ENCODE results near the gene MTG2.

The MTG2 gene

GRCh38 chr20:62186887-62187866 is 4.3 kb downstream of the MTG2 start:
- no peak for DNase-seq

- DNase-seq: no peak
These were observed 8.0 kb downstream of the MTG2 start for GRCh38 chr20:62190639-62191411.

- no peak for DNase-seq
These were observed 9.1 kb downstream of the MTG2 start for GRCh38 chr20:62191781-62192559.

GRCh38 chr20:62192635-62193034 is 9.8 kb downstream of the MTG2 start:
- no peak for DNase-seq

GRCh38 chr20:62193079-62194025 is 10.5 kb downstream of the MTG2 start:
- DNase-seq: no peak

DNA sequence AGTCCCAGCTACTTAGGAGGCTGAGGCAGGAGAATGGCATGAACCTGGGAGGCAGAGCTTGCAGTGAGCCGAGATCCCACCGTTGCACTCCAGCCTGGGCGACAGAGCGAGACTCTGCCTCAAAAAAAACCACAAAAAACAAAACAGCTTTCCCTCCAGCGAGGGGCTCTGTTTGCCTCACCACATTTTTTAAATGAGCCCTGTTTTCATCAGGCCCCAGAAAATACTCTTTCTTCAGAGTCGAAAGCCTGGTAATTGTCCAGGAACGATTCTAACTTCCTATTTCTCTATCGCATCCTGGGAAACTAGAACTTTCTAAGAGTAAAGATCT is 12.2 kb downstream of the MTG2 start:
- DNase-seq: no peak

DNA sequence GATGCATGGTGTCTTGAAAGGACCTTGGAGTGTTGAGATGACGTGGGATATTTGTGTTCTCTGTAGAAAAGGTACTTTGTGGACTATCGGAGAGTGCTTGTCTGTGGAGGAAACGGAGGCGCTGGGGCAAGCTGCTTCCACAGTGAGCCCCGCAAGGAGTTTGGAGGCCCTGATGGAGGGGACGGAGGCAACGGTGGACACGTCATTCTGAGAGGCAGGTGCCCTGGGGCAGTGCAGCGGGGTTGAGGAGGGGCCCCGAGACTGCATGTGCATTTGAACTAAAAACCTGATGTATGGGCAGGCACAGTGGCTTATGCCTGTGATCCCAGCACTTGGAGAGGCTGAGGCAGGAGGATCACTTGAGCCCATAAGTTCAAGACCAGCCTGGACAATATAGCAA is 12.9 kb downstream of the MTG2 start:
- DNase-seq: no peak

GRCh38 chr20:62196286-62196685 is 13.5 kb downstream of the MTG2 start:
- DNase-seq: no peak

DNA sequence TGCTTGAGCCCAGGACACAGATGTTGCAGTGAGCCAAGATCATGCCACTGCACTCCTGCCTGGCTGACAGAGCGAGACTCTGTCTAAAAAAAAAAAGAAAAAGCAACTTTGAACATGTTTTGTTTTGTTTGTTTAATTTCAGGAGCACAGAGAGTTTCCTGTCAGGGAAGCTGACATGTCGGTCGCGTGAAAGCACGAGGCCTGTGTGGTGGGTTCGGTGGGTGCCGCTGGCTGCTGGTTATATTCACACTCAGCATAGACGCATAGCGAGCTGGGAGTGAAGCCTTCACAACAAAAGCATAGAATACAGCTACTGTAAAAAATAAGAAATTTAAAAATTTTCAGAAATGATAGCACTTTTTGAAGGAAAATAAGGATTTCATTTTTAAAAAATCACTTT is 14.5 kb downstream of the MTG2 start:
- no peak for DNase-seq

DNA sequence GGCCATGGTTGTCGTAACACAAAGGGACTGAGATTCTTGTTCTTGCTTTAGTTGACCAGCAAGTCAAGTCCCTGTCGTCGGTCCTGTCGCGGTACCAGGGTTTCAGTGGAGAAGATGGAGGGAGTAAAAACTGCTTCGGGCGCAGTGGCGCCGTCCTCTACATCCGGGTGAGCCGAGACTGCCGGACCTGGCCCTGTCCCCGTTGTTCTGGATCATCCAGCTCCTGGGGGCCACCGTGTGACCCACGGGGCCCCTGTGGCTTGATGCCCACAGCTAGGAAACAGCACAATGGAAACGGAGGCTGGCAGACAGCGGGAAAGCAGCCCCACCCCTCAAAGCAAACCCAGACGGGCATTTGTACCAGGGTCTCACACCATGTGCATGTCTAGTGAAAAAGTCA is 15.0 kb downstream of the MTG2 start:
- no peak for DNase-seq

GRCh38 chr20:62198496-62198895 is 15.7 kb downstream of the MTG2 start:
- DNase-seq: no peak

- DNase-seq: no peak
These were observed 16.1 kb downstream of the MTG2 start for GRCh38 chr20:62198931-62199330.

DNA sequence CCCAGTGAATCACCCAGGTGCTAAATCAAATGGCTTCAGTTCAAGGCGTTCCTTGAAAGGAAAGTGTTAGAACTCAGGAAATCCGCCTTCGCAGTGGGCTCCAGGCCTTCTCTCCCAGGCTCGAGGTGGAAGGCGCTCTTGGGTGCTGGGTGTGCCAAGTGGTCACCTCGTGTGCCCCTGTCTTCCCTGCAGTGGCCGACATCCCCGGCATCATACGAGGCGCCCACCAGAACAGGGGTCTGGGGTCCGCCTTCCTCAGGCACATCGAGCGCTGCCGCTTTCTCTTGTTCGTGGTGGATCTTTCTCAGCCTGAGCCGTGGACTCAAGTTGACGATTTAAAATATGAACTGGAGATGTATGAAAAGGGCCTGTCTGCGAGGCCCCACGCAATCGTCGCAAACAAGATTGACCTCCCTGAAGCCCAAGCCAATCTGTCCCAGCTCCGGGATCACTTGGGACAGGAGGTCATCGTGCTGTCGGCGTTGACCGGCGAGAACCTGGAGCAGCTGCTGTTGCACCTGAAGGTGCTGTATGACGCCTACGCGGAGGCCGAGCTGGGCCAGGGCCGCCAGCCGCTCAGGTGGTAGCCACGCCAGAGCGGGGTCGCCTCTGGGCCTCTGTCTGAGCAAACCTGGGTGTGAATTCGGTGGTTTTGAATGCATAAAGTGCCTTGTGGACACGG is 17.8 kb downstream of the MTG2 start:
- DNase-seq: no peak

GRCh38 chr20:62201173-62202082 is 18.6 kb downstream of the MTG2 start:
- no peak for DNase-seq

DNA sequence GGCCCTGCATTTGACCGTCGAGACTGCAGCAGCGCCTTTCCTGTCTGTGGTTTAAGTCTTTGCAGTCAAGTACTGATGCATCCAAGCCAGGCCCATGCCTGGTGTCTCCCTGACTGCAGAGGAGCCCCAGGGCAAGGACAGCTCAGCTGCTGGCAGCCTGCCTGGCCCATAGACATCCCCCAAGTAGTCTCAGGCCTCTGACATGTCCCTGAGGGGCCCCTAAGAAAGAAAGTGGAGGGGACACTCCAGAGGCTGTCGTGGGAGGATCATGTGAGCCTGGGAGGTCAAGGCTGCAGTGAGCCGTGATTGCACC is 19.2 kb downstream of the MTG2 start:
- no peak for DNase-seq

DNA sequence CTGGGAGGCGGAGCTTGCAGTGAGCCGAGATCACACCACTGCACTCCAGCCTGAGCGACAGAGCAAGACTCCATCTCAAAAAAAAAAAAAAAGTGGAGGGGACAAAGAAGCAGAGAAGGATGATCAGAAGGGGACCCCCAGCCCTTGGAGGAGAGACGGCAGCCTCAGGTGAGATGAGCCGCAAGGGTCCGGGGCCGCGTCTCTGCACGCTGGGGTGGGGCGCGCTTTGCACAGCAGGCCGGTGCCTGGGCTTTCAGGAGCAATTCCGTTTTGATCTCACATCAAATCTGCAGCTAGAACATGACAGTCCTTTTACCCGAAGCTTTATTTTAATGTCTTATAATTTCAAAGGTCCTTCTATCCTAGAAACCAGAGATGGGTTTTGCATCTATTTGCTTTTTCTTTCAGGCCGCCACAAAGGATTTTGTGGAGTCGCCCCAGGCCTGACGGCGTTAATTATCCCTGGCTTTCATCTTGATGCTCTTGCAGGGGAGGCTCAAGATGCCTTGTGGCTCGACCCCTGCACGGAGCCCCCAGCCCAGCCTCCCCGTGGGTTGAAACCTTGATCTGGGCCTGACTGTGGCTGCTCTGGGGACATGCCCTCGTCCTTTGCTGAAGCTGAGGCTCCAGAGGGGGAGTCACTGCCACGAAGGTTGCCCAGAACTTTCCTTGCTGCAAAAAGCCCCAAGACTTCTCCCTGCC is 20.0 kb downstream of the MTG2 start:
- no peak for DNase-seq

- DNase-seq: no peak
These were observed 20.7 kb downstream of the MTG2 start for GRCh38 chr20:62203378-62204030.

DNA sequence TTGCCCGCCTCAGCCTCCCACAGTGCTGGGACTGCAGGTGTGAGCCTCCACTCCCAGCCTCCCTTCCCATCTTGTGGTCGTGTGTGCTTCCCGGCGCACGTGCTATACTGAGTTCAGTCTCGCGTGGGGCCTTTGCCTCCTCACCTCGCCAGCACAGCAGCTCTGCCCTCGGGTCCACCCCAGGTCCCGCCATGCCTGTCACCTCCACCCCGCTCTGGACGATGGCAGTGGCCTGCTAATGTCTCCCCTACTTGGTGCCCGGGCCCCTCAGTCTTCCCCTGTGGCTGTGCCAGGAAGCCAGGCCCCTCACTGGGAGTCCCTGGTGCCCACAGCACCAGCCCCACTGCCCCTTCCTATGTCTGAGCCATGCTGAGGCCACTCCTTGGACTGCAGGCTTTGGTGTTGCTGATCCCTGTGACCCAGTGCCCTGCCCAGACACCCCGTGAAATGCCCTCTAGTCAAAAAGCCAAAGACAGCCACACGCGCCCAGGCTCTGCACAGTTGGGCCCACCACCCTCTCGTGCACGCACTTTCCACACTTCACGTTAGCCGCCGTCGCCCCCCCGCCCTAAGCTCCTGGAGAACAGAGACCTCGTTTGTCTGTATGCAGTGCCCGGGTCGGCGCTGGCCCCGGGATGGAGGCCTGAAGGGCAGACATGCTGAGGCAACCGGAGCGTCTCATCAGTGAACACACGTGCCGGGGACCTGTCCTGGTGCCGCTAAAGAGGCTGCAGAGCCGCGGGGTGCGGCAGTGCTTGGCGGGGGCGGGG is 23.0 kb downstream of the MTG2 start:
- DNase-seq: no peak

- DNase-seq: no peak
These were observed 23.6 kb downstream of the MTG2 start for GRCh38 chr20:62206388-62206775.
